ENCODE measurements around the gene ATF7. TPM values are rescaled to one million over a fixed set of nuclear protein-coding genes. Genes with fewer than 3 reads are reported as not detected.

Gene ATF7
- total RNA-seq, 2 donors from 2014 or later = 37.9 to 46.7 TPM

DNA sequence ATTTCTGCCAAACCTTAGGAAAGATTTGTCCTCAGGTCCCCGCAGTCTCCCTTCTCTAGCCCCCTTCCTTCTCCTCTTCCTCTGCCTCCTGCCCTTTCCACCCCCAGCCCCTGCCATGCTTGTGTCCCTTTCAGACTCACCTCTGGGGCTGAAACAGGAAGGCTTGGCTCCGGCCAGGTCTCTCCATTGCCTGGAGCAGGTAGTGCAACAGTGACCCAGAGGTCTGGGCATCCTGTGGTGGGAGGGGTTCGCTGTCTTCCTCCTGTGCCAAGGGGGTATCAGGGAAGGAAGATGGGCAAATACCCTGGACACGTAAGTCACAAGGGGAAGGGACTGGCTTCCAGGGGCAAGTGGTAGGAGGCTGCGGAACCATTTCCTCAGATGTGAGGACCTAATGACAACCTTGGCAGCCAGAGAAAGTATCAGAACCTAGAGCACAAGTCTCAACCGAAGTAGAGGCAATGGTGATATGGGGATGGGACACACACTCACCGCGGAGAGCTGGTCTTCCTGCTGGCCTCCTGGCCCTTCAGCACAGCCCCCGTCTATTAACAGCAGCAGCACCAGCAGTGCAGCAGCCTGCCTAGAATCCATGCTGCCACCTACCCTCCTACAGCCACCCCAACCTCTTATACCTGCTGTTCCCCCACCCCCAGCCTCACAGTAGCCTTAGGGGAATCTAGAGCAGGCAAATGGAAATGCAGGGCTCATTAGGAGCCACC, 119.1 kb downstream of the ATF7 start, which contains the start of gene NPFF:
Gene NPFF, minus strand, starts transcription at position 604 of the 722 bp plus-strand sequence. Its CDS starts 10 bp downstream, at position 594.
- Histone ChIP-seq H3K27me3 (replicated peaks; ENCODE audit: insufficient read depth) (no peaks in the 10 kb centered on the region), H3K27ac (no peak within 1 kb of the TSS), H3K9me3 (no peaks in the 10 kb centered on the region), H3K36me3 (no peaks in the 10 kb centered on the region), H3K4me3 (no peak within 1 kb of the TSS), H3K4me1 (replicated peaks) (peaks cover 4% of the 10 kb centered on the region)
- no peak for DNase-seq (ENCODE audit: low spot score)
- TF ChIP-seq, protein P1, sequence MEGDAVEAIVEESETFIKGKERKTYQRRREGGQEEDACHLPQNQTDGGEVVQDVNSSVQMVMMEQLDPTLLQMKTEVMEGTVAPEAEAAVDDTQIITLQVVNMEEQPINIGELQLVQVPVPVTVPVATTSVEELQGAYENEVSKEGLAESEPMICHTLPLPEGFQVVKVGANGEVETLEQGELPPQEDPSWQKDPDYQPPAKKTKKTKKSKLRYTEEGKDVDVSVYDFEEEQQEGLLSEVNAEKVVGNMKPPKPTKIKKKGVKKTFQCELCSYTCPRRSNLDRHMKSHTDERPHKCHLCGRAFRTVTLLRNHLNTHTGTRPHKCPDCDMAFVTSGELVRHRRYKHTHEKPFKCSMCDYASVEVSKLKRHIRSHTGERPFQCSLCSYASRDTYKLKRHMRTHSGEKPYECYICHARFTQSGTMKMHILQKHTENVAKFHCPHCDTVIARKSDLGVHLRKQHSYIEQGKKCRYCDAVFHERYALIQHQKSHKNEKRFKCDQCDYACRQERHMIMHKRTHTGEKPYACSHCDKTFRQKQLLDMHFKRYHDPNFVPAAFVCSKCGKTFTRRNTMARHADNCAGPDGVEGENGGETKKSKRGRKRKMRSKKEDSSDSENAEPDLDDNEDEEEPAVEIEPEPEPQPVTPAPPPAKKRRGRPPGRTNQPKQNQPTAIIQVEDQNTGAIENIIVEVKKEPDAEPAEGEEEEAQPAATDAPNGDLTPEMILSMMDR (IDR thresholded peaks at IDR 0.05) = no peak
- TF ChIP-seq POLR2AphosphoS5 (IDR thresholded peaks at IDR 0.05) (no peak), POLR2A (IDR thresholded peaks at IDR 0.05) (no peak)
- WGBS = 81% methylated on average over 9 of the region's 9 CpGs
- intact Hi-C loops (cut with DNase I) = loop anchor here (10.0 kb wide), 2 partner anchors 182 to 452 kb away; partner anchors contain the start of genes AAAS and TNS2

DNA sequence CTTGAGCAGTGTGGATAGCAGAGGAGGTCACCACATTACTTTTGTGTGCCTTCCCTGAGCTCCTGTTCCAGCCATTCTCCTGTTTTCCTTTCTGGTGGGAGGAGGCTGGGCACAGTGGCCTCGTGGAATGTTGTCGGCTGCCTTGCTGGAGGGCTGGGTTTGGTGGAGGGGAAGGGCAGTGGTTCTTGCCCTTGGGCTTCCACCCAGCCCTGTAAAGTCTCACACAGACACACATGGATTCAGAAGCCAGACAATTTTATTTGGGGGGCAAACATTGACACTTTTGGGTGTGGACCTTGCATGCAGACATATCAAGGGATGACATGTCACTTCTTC, 119.8 kb downstream of the ATF7 start:
- Histone ChIP-seq H3K4me3 (no peak overlapping the region), H3K27me3 (replicated peaks; ENCODE audit: insufficient read depth) (no peaks in the 10 kb centered on the region), H3K4me1 (replicated peaks) (peaks cover 9% of the 10 kb centered on the region), H3K27ac (no peak overlapping the region), H3K9me3 (no peaks in the 10 kb centered on the region), H3K36me3 (no peaks in the 10 kb centered on the region)
- DNase-seq (ENCODE audit: low spot score) = no peak
- 19% methylated on average over 2 of the region's 2 CpGs for WGBS
- intact Hi-C loops (cut with DNase I) = loop anchor here (10.0 kb wide), 2 partner anchors 182 to 452 kb away; partner anchors contain the start of genes AAAS and TNS2
- TF ChIP-seq, protein P1 (IDR thresholded peaks at IDR 0.05) = no peak
- TF ChIP-seq POLR2AphosphoS5 (IDR thresholded peaks at IDR 0.05) (no peak), POLR2A (IDR thresholded peaks at IDR 0.05) (no peak)

DNA sequence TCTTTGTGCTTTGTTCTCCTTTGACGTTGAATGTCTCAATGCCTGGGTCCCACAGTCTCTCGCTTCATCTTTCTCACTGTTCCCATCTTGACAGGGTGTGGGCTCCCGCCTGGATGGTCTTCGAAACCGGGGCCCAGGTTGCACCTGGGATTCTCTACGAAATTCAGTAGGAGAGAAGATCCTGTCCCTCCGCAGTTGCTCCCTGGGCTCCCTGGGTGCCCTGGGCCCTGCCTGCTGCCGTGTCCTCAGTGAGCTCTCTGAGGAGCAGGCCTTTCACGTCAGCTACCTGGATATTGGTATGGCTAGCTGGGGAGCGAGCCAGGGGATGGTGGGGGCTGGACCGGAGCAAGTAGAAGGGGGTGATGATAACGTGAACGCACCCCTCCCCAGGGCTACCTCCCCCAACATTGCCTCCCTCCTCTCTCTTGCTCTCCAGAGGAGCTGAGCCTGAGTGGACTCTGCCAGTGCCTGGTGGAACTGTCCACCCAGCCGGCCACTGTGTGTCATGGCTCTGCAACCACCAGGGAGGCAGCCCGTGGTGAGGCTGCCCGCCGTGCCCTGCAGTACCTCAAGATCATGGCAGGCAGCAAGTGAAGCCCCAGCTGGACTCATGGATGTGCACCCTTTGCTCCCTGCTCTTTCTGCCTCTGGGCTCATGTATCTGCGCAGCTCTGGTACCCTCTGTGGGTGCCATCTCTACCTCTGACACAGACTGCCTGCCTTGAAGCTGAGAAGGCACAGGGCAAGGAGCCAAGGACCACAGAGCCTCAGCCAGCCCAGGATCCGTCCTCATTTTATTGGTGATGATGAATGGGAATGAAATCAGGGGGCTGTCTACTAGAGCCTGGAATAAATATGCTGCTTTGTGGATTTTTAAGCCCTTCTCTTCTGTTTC, 120.4 kb downstream of the ATF7 start:
- intact Hi-C loops (cut with DNase I) = loop anchor here (10.0 kb wide), 2 partner anchors 181 to 451 kb away; partner anchors contain the start of genes AAAS and TNS2
- DNase-seq (ENCODE audit: low spot score) = no peak
- TF ChIP-seq POLR2AphosphoS5 (IDR thresholded peaks at IDR 0.05) (no peak), POLR2A (IDR thresholded peaks at IDR 0.05) (no peak)
- TF ChIP-seq, protein P1 (IDR thresholded peaks at IDR 0.05) = no peak
- WGBS = 76% methylated on average over 19 of the region's 19 CpGs
- no peaks in the 10 kb centered on the region for H3K27me3 ChIP-seq (replicated peaks; ENCODE audit: insufficient read depth)
- H3K36me3 ChIP-seq = no peaks in the 10 kb centered on the region
- H3K9me3 ChIP-seq = no peaks in the 10 kb centered on the region
- no peak overlapping the region for H3K27ac ChIP-seq
- H3K4me3 ChIP-seq = no peak overlapping the region
- H3K4me1 ChIP-seq (replicated peaks) = peaks cover 9% of the 10 kb centered on the region

DNA sequence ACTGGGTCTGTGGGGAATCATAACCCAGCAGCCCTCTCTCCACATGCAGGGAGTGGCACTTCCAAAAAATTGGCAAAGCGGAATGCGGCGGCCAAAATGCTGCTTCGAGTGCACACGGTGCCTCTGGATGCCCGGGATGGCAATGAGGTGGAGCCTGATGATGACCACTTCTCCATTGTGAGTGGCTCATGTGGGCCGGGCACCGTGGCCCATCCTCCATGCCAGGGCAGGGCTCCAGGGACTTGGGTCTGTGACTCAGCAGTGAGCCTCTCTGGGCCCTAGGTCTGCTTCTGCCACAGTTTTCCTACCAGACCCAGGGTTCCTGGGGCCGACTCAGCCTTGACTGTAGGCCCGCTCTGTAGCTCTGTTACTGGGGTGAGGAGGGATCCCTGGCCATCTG, 121.1 kb downstream of the ATF7 start:
- H3K27ac ChIP-seq = no peak overlapping the region
- 77% methylated on average over 10 of the region's 10 CpGs for WGBS
- no peaks in the 10 kb centered on the region for H3K9me3 ChIP-seq
- no peaks in the 10 kb centered on the region for H3K36me3 ChIP-seq
- TF ChIP-seq POLR2A (IDR thresholded peaks at IDR 0.05) (no peak), POLR2AphosphoS5 (IDR thresholded peaks at IDR 0.05) (no peak)
- no peak overlapping the region for H3K4me3 ChIP-seq
- peaks cover 9% of the 10 kb centered on the region for H3K4me1 ChIP-seq (replicated peaks)
- H3K27me3 ChIP-seq (replicated peaks; ENCODE audit: insufficient read depth) = no peaks in the 10 kb centered on the region
- DNase-seq (ENCODE audit: low spot score) = no peak
- intact Hi-C loops (cut with DNase I) = loop anchor here (10.0 kb wide), 2 partner anchors 180 to 450 kb away; partner anchors contain the start of genes AAAS and TNS2
